Endothelial cell of umbilical vein (primary cell): Measurements from ENCODE around the gene BLOC1S3. TPM values are rescaled to one million over a fixed set of nuclear protein-coding genes. Genes with fewer than 3 reads are reported as not detected.

Source experiments
- BruUV-seq: library from RNA; stranded (reverse); fragments of 400-500 nt; replicated peaks from 2 replicates; lab custom pipeline; 2021; lab: Mats Ljungman, UMichigan
- CTCF ChIA-PET: fragments of 300-600, 350-600 bp; sonication (Branson Sonifier 250); formaldehyde crosslinking; loops from one replicate; lab custom pipeline; 2021; ENCODE audit warnings: antibody characterized with exemption, inconsistent platforms; lab: Charles Lee
- POLR2A ChIA-PET: fragments of 300-600, 350-600 bp; sonication (Branson Sonifier 250); formaldehyde crosslinking; loops from one replicate; lab custom pipeline; 2021; ENCODE audit warnings: antibody characterized with exemption, inconsistent platforms; lab: Charles Lee
- DNase-seq: peaks from one replicate; pipeline ENCODE4 v3.0.0-alpha.2; 2011; ENCODE audit warnings: low read depth, low spot score
- FAIRE-seq: peaks from 2 replicates; lab custom pipeline; 2011; peaks lifted over from hg19 to GRCh38; lab: Jason Lieb, UNC
- H2AFZ ChIP-seq: 2 replicates; pipeline ENCODE4 v1.6.0; 2012; ENCODE audit warnings: low read depth, low read length, control low read depth, inconsistent platforms
- H3K27ac ChIP-seq: 2 replicates; pipeline ENCODE4 v1.5.1; 2011; ENCODE audit warnings: low read depth, mild to moderate bottlenecking, control low read depth, low read length, moderate library complexity; ENCODE audit not compliant: insufficient read depth
- H3K27me3 ChIP-seq, 2 experiments: 2 replicates each; pipeline versions ENCODE4 v1.6.0 to v1.6.1; 2011; ENCODE audit warnings: low read length in 2 of 2, mixed read lengths in 1 of 2; ENCODE audit not compliant: control insufficient read depth in 2 of 2, insufficient read depth in 2 of 2
- H3K36me3 ChIP-seq, 2 experiments: 2 replicates in 1 of 2; 3 replicates in 1 of 2; pipeline ENCODE4 v1.5.1; 2011; ENCODE audit warnings: low read length in 2 of 2, mild to moderate bottlenecking in 1 of 2, moderate library complexity in 1 of 2; ENCODE audit not compliant: control insufficient read depth in 2 of 2, insufficient read depth in 2 of 2; ENCODE audit errors: extremely low read depth in 1 of 2
- H3K4me1 ChIP-seq: 3 replicates; pipeline ENCODE4 v1.5.1; 2011; ENCODE audit warnings: mild to moderate bottlenecking, low read length; ENCODE audit not compliant: control insufficient read depth, insufficient read depth; ENCODE audit errors: extremely low read depth
- H3K4me2 ChIP-seq: 2 replicates; pipeline ENCODE4 v1.6.1; 2011; ENCODE audit warnings: low read length, control low read depth, mixed read lengths; ENCODE audit not compliant: insufficient read depth
- H3K4me3 ChIP-seq, 3 experiments: fragments of 200-600 bp in 1 of 3; sonication (generic), shearing (Covaris generic) in 1 of 3; replicated peaks in 1 of 3; 2 replicates each; pipeline ENCODE4 v1.5.1; 2011 to 2016; ENCODE audit warnings: control low read depth in 3 of 3, low read length in 3 of 3, mild to moderate bottlenecking in 2 of 3, inconsistent platforms in 1 of 3, low read depth in 1 of 3, moderate library complexity in 1 of 3; ENCODE audit not compliant: insufficient read depth in 1 of 3
- H3K79me2 ChIP-seq: 2 replicates; pipeline ENCODE4 v1.6.0; 2012; ENCODE audit warnings: low read length, inconsistent platforms; ENCODE audit not compliant: control insufficient read depth, insufficient read depth
- H3K9ac ChIP-seq: replicated peaks from 2 replicates; pipeline ENCODE3; 2011; ENCODE audit warnings: low read length, control low read depth; ENCODE audit not compliant: insufficient read depth; ENCODE audit errors: extremely low read depth
- H3K9me1 ChIP-seq: replicated peaks from 3 replicates; pipeline ENCODE4 v1.6.0; 2011; ENCODE audit warnings: mild to moderate bottlenecking, low read length; ENCODE audit not compliant: control insufficient read depth, insufficient read depth; ENCODE audit errors: extremely low read depth
- H3K9me3 ChIP-seq: replicated peaks from 2 replicates; pipeline ENCODE4 v1.5.1; 2012; ENCODE audit warnings: low read length, inconsistent platforms; ENCODE audit not compliant: control insufficient read depth, insufficient read depth
- H4K20me1 ChIP-seq: replicated peaks from 2 replicates; pipeline ENCODE3; 2011; ENCODE audit warnings: mild to moderate bottlenecking, low read length; ENCODE audit not compliant: control insufficient read depth, insufficient read depth; ENCODE audit errors: extremely low read depth
- EZH2 ChIP-seq: IDR thresholded peaks from 2 replicates; pipeline ENCODE4 v1.6.1; 2012; ENCODE audit warnings: borderline replicate concordance, low read depth, mild to moderate bottlenecking, moderate library complexity, low read length, inconsistent platforms; ENCODE audit not compliant: severe bottlenecking
- FOS ChIP-seq: IDR thresholded peaks from 2 replicates; pipeline ENCODE4 v1.6.1; 2011; ENCODE audit warnings: mild to moderate bottlenecking, low read length, moderate library complexity, borderline replicate concordance; ENCODE audit not compliant: insufficient read depth
- GATA2 ChIP-seq: IDR thresholded peaks from 2 replicates; pipeline ENCODE4 v1.7.0; 2011; ENCODE audit warnings: low read depth, mild to moderate bottlenecking, moderate library complexity, mixed read lengths, low read length; ENCODE audit not compliant: insufficient read length, insufficient read depth
- JUN ChIP-seq: IDR thresholded peaks from 2 replicates; pipeline ENCODE4 v1.6.1; 2011; ENCODE audit warnings: borderline replicate concordance, low read depth; ENCODE audit not compliant: insufficient read length, insufficient read depth
- MYC ChIP-seq: IDR thresholded peaks from one replicate; pipeline ENCODE4 v1.6.1; 2011; ENCODE audit warnings: mild to moderate bottlenecking, low read depth, low read length
- POLR2A ChIP-seq: IDR thresholded peaks from 2 replicates; pipeline ENCODE4 v1.6.1; 2012; ENCODE audit warnings: low read depth, mild to moderate bottlenecking, control low read depth, low read length
- POLR2AphosphoS5 ChIP-seq: IDR thresholded peaks from 2 replicates; pipeline ENCODE4 v1.6.1; 2012; ENCODE audit warnings: low read depth, mild to moderate bottlenecking, control low read depth, low read length, moderate library complexity; ENCODE audit not compliant: insufficient read depth
- dilution Hi-C: fragments of 300-500 bp; cut with MboI; formaldehyde crosslinking; loops from one replicate; pipeline ENCODE4 v1.15.0; 2019; ENCODE audit warnings: low sequenced_read_pairs; ENCODE audit not compliant: extremely low pct_ligation_motif_present
- intact Hi-C: fragments of 100-400 bp; cut with micrococcal nuclease; formaldehyde crosslinking; loops from one replicate; pipeline ENCODE4 v1.10.0; 2022
- polyA plus RNA-seq, 4 experiments: library from polyadenylated mRNA; depleted of rRNA in 3 of 4; stranded (reverse) in 3 of 4; unstranded in 1 of 4; fragments of >200 nt; gene quantifications; 2 replicates each; pipeline versions ENCODE4 v1.2.1 to v1.2.3, GENCODE V29; 2011 to 2012; ENCODE audit warnings: missing spikeins in 1 of 4
- total RNA-seq: library from RNA; stranded (reverse); gene quantifications from 2 replicates; pipeline ENCODE4 v1.2.3, GENCODE V29; 2021
- TF ChIP-seq, protein P1 (sequence below): IDR thresholded peaks from 2 replicates; pipeline ENCODE4 v1.6.1; 2011; ENCODE audit not compliant: insufficient read depth, insufficient read length
- TF ChIP-seq, protein P2 (sequence below), 2 donors: IDR thresholded peaks; 1 replicate in 1 of 2; 2 replicates in 1 of 2; pipeline ENCODE4 v1.5.1; 2011; ENCODE audit warnings: low read length in 2 of 2, mild to moderate bottlenecking in 2 of 2, moderate library complexity in 2 of 2, control low read depth in 1 of 2, inconsistent platforms in 1 of 2, low read depth in 1 of 2; ENCODE audit not compliant: insufficient read depth in 1 of 2; ENCODE audit errors: extremely low read depth in 1 of 2

Gene BLOC1S3
- total and polyA plus RNA-seq, 2 donors (not counting 3 experiments of a cell fraction or from before 2014, with no cell fraction given) = 13.6 to 17.4 TPM

DNA sequence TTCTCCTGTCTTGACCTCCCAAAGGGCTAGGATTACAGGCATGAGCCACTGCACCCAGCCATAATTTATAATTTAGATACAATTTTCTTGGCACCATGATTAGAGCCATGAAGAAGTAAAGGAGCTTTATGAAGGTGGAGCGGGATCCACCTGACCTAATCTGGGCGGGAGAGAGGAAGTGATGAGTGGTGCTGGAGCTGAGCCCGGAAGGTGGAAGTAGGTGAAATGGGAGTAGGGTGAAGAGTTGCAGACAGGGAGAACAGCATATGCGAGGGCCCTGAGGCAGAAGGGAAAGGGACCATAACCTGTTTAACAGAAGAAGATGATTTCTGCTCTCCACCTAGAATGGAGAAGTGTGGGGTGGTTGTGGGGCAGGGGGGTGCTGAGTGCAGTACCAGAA, 4.2 kb downstream of the BLOC1S3 start:
- H3K27ac ChIP-seq = no peak overlapping the region
- POLR2A ChIA-PET = no interaction called here
- no peak overlapping the region for H3K4me3 ChIP-seq
- no peaks in the 10 kb centered on the region for H3K9me1 ChIP-seq
- no peak for TF ChIP-seq POLR2AphosphoS5
- no TSS peak for BruUV-seq
- DNase-seq = no peak
- no peaks in the 10 kb centered on the region for H4K20me1 ChIP-seq
- no peaks in the 10 kb centered on the region for H3K27me3 ChIP-seq
- no peaks in the 10 kb centered on the region for H3K9me3 ChIP-seq
- dilution Hi-C loops (no loop called here), intact Hi-C loops (no loop called here)
- H3K9ac ChIP-seq = no peak overlapping the region
- no peak overlapping the region for H3K4me2 ChIP-seq
- H2AFZ ChIP-seq = no peak overlapping the region
- no peaks in the 10 kb centered on the region for H3K36me3 ChIP-seq
- FAIRE-seq = no peak
- H3K4me1 ChIP-seq = peaks cover 9% of the 10 kb centered on the region
- CTCF ChIA-PET = interaction anchor here (0.6 to 1.3 kb wide), 3 partner anchors 15 to 257 kb away, joined by 3 to 4 read pairs (median 3); no protein-coding TSS in a partner anchor
- H3K79me2 ChIP-seq = peaks cover 11% of the 10 kb centered on the region

DNA sequence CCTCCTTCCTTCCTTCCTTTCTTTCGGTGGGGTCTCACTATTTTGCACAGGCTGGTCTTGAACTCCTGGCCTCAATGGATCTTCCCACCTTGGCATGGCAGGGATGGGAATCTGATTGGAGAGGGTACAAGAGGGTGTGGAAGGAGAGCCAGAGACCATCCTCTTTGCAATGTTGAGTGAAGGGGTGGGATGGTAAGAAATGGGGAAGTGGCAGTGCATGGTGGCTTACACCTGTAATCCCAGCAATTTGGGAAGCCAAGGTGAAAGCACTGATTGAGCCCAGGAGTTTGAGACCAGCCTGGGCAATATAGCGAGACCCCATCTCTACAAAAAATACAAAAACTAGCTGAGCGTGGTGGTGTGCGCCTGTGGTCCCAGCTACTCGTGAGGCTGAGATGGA, 5.5 kb downstream of the BLOC1S3 start:
- H3K4me3 ChIP-seq = no peak overlapping the region
- BruUV-seq = no TSS peak
- H3K4me1 ChIP-seq = peaks cover 9% of the 10 kb centered on the region
- no peak overlapping the region for H3K27ac ChIP-seq
- H3K79me2 ChIP-seq = peaks cover 11% of the 10 kb centered on the region
- no peaks in the 10 kb centered on the region for H4K20me1 ChIP-seq
- no peaks in the 10 kb centered on the region for H3K9me1 ChIP-seq
- CTCF ChIA-PET = interaction anchor here (0.7 to 0.9 kb wide), 2 partner anchors 22 to 59 kb away, joined by 3 read pairs; no protein-coding TSS in a partner anchor
- no peak overlapping the region for H3K9ac ChIP-seq
- intact Hi-C loops = no loop called here
- H2AFZ ChIP-seq = no peak overlapping the region
- POLR2A ChIA-PET = no interaction called here
- TF ChIP-seq, protein P1, sequence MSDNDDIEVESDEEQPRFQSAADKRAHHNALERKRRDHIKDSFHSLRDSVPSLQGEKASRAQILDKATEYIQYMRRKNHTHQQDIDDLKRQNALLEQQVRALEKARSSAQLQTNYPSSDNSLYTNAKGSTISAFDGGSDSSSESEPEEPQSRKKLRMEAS = no peak
- TF ChIP-seq POLR2A = no peak
- TF ChIP-seq POLR2AphosphoS5 = no peak
- TF ChIP-seq FOS = no peak
- TF ChIP-seq GATA2 = no peak
- TF ChIP-seq, protein P2, sequence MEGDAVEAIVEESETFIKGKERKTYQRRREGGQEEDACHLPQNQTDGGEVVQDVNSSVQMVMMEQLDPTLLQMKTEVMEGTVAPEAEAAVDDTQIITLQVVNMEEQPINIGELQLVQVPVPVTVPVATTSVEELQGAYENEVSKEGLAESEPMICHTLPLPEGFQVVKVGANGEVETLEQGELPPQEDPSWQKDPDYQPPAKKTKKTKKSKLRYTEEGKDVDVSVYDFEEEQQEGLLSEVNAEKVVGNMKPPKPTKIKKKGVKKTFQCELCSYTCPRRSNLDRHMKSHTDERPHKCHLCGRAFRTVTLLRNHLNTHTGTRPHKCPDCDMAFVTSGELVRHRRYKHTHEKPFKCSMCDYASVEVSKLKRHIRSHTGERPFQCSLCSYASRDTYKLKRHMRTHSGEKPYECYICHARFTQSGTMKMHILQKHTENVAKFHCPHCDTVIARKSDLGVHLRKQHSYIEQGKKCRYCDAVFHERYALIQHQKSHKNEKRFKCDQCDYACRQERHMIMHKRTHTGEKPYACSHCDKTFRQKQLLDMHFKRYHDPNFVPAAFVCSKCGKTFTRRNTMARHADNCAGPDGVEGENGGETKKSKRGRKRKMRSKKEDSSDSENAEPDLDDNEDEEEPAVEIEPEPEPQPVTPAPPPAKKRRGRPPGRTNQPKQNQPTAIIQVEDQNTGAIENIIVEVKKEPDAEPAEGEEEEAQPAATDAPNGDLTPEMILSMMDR (IDR thresholded peaks at IDR 0.05; ENCODE audit: extremely low read depth in 1 of 2, insufficient read depth in 1 of 2, low read depth in 1 of 2, low read length in 2 of 2) = no peak
- no peak for TF ChIP-seq EZH2
- TF ChIP-seq MYC = no peak
- no peak for TF ChIP-seq JUN
- DNase-seq (no peak), FAIRE-seq (no peak)
- no peaks in the 10 kb centered on the region for H3K27me3 ChIP-seq
- no peaks in the 10 kb centered on the region for H3K36me3 ChIP-seq
- dilution Hi-C loops = no loop called here
- no peaks in the 10 kb centered on the region for H3K9me3 ChIP-seq
- H3K4me2 ChIP-seq = no peak overlapping the region
